ACC112 (cell line): Measurements from ENCODE around the gene DNASE2B.

Experiments used
- H2AFZ ChIP-seq: fragments of 200-600 bp; sonication (generic); one replicate; pipeline ENCODE4 v1.6.0; 2017; ENCODE audit warnings: antibody characterized with exemption, low read length; ENCODE audit not compliant: unreplicated experiment
- H3K27ac ChIP-seq: fragments of 200-600 bp; sonication (generic); 2 replicates; pipeline ENCODE4 v1.5.1; 2014; ENCODE audit warnings: low read depth, mild to moderate bottlenecking, antibody characterized with exemption, low read length, moderate library complexity
- H3K27me3 ChIP-seq: fragments of 200-600 bp; sonication (generic); 2 replicates; pipeline ENCODE4 v1.6.1; 2014; ENCODE audit warnings: mild to moderate bottlenecking, antibody characterized with exemption, low read length, moderate library complexity, mixed read lengths; ENCODE audit not compliant: insufficient read depth
- H3K36me3 ChIP-seq: fragments of 200-600 bp; sonication (generic); 2 replicates; pipeline ENCODE4 v1.6.1; 2016; ENCODE audit warnings: mild to moderate bottlenecking, antibody characterized with exemption, low read length, moderate library complexity, mixed read lengths; ENCODE audit not compliant: insufficient read depth
- H3K4me1 ChIP-seq: fragments of 200-600 bp; sonication (generic); one replicate; pipeline ENCODE4 v1.6.1; 2016; ENCODE audit warnings: low read length, mixed read lengths; ENCODE audit not compliant: insufficient read depth, unreplicated experiment, control insufficient read depth
- H3K4me3 ChIP-seq: fragments of 200-600 bp; sonication (generic); 2 replicates; pipeline ENCODE4 v1.5.1; 2014; ENCODE audit warnings: mild to moderate bottlenecking, low read depth, low read length
- H3K79me2 ChIP-seq: fragments of 200-600 bp; sonication (generic); one replicate; pipeline ENCODE4 v1.6.0; 2016; ENCODE audit warnings: low read length; ENCODE audit not compliant: control insufficient read depth, unreplicated experiment, insufficient read depth

The DNASE2B gene

DNA sequence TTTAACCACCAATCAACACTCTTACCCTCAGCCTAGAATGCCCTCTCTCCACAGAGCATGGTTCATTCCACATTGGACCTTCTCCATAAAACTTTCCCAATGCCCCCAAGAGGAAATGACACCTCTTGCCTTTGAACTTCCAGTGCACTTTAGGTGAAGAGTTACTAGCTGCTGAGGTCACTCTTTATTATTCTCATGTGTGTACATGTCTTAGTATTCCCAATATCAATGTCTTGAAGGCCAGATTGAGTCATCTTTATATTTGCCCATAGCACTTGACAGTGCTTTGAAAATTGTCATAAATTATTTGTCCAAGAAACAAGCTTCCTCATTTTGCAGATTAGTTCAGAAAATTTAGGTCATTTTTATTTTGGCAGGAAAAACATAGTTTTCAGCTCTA is 8.1 kb upstream of the DNASE2B start:
- H3K4me1 ChIP-seq, result peaks cover 4% of the 10 kb centered on the region
- no peaks in the 10 kb centered on the region for H3K79me2 ChIP-seq
- no peaks in the 10 kb centered on the region for H3K27me3 ChIP-seq
- no peak overlapping the region for H3K4me3 ChIP-seq
- H3K27ac ChIP-seq, result no peak overlapping the region
- no peak overlapping the region for H2AFZ ChIP-seq
- no peaks in the 10 kb centered on the region for H3K36me3 ChIP-seq

DNA sequence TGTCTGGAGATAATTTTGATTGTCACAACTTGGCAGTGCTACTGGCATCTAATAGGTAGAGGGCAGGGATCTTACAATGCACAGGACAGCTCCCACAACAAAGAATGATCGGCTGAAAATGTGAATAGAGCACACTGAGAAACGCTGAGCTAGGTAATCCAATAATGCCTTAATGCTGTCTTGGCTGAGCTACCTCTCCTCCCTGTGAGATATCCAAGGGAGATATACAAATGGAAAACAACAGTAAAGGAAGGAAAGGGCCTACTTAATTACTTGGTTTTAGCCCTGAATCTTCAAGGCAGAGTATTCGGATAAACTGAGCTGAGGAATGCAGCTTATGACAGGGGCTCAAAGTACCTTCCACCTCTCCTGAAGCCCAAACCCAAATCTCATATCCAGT is 2.9 kb downstream of the DNASE2B start:
- Histone ChIP-seq H3K27me3 (no peaks in the 10 kb centered on the region), H3K79me2 (no peaks in the 10 kb centered on the region), H3K36me3 (no peaks in the 10 kb centered on the region), H2AFZ (no peak overlapping the region), H3K27ac (no peak overlapping the region), H3K4me3 (no peak overlapping the region), H3K4me1 (peaks cover under 1% of the 10 kb centered on the region)

DNA sequence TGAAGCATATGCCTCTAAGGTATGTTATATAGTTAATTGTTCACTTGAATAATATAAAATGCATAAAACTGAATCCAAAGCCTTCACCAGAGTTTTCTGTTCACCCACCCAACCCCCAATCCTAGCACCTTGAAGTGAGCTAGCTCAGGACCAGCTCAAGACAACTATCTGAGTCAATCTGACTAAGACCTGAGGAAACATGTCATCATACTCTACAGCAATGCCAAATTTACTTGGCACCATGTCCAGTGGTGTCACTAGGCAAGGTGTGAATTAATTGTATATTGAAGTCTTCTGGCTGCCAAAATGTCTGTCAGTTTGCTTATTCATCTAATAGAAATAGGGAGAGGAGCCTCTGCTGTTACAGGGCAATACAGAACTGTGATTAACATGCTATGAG is 3.8 kb downstream of the DNASE2B start:
- H3K4me3 ChIP-seq, result no peak overlapping the region
- H3K4me1 ChIP-seq, result peaks cover 9% of the 10 kb centered on the region
- H3K27ac ChIP-seq, result no peak overlapping the region
- no peaks in the 10 kb centered on the region for H3K79me2 ChIP-seq
- no peaks in the 10 kb centered on the region for H3K36me3 ChIP-seq
- no peaks in the 10 kb centered on the region for H3K27me3 ChIP-seq
- no peak overlapping the region for H2AFZ ChIP-seq

DNA sequence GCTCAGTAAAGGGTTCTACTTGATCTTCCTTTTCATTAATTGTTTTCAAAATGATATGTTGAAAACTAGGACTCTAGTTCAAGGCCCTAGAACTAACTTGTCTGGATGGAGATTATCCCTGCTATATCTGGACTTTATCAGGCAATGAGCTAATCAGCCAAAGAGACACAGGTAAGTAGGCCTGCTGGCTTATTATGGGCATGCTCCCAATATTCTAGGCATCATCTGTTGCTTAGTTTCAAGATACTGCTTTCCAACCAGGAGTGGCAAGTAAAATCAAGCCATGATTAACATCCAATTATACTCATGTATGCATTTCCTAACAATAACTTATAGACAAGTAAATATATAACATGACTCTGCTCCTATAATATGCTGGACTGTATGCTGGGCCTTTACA is 4.2 kb downstream of the DNASE2B start:
- Histone ChIP-seq H2AFZ (no peak overlapping the region), H3K27me3 (no peaks in the 10 kb centered on the region), H3K4me3 (no peak overlapping the region), H3K4me1 (peaks cover 14% of the 10 kb centered on the region), H3K27ac (no peak overlapping the region), H3K79me2 (no peaks in the 10 kb centered on the region), H3K36me3 (no peaks in the 10 kb centered on the region)

DNA sequence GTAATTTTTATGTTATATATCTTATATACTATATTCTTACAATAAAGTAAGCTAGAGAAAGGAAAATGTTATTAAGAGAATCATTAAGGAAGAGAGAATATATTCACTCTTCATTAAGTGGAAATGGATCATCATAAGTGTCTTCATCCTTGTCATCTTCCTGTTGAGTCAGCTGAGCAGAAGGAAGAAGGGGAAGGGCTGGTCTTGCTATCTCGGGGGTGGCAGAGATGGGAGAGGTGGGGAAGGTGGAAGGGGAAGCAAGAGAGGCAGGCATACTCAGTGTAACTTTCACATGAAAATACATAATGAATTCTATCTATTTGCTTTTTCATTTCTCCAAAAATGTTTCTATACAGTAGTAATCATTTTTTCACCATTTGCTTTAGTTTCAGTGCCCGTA is 5.1 kb downstream of the DNASE2B start:
- Histone ChIP-seq H3K4me3 (no peak overlapping the region), H3K27ac (no peak overlapping the region), H3K79me2 (no peaks in the 10 kb centered on the region), H3K36me3 (no peaks in the 10 kb centered on the region), H2AFZ (no peak overlapping the region), H3K27me3 (no peaks in the 10 kb centered on the region), H3K4me1 (peaks cover 20% of the 10 kb centered on the region)

DNA sequence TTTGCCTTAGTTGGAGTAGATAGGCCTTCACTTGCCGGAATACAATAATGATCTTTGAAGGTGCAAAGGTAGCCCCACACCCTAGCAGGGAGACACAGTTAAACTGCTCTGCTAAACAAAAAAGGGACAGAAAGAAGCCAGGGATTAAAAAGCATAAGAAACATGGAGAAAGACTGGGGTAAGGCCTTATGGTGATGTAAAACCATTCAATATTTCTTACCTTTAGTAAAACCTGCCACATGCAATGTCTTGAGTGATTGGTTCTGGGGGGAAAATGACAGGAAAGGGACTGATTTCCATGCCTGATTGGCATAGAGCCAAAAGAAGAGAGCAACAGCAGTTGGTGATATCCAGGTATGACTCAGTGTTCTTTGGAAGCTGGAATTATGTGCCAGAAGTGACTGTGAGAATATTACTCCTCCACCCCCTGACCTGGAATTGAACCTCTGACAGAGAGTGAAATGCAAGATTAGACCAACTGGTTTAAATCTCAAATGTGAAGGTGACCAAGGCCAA is 8.1 kb downstream of the DNASE2B start:
- Histone ChIP-seq H3K27ac (no peak overlapping the region), H3K27me3 (no peaks in the 10 kb centered on the region), H3K36me3 (no peaks in the 10 kb centered on the region), H2AFZ (no peak overlapping the region), H3K79me2 (no peaks in the 10 kb centered on the region), H3K4me3 (no peak overlapping the region), H3K4me1 (peaks cover 35% of the 10 kb centered on the region)

DNA sequence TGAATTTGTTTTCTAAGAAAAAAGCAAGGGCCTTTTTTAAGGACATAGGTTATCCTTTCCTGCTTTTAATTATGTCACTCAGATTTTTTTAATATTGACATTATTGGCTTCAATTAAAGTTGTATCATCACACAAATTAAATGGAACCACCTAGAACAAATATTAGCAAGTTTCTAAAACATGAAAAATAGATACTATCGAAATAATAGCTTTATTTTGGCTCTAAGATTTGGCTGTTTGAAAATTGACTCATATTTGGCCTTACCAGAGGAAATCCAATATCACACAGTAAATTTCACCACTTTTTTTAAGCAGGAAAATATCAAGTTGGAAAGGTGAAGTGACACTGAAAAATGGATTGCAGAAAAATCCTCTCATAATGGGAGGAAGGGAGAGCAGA is 9.2 kb downstream of the DNASE2B start:
- H3K4me3 ChIP-seq, result no peak overlapping the region
- H3K79me2 ChIP-seq, result no peaks in the 10 kb centered on the region
- H2AFZ ChIP-seq, result no peak overlapping the region
- no peaks in the 10 kb centered on the region for H3K36me3 ChIP-seq
- no peaks in the 10 kb centered on the region for H3K27me3 ChIP-seq
- H3K27ac ChIP-seq, result no peak overlapping the region
- peaks cover 35% of the 10 kb centered on the region for H3K4me1 ChIP-seq

DNA sequence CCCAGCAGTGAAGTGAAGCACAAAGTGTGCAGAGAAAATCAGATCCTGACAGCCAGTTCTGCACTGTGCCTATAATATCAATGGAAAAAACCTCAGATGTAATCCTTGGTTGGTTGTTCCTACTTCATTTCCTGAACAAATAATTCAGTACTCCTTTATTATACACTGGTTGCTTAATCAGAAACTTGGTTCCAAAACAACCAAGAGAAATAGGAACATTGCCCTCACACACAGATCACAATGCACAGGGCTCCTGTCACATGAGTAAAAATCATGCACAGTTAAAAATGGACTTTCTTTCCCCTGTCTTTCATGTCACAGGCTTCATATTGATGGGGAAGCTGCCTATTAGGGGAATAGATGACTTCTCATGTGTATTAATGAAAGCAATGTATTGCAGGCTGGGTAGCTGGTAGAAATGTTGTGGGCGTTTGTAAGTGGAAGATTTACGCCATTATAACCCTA is 9.7 kb downstream of the DNASE2B start:
- no peaks in the 10 kb centered on the region for H3K79me2 ChIP-seq
- peaks cover 35% of the 10 kb centered on the region for H3K4me1 ChIP-seq
- no peak overlapping the region for H2AFZ ChIP-seq
- H3K27ac ChIP-seq, result no peak overlapping the region
- no peak overlapping the region for H3K4me3 ChIP-seq
- no peaks in the 10 kb centered on the region for H3K27me3 ChIP-seq
- no peaks in the 10 kb centered on the region for H3K36me3 ChIP-seq

DNA sequence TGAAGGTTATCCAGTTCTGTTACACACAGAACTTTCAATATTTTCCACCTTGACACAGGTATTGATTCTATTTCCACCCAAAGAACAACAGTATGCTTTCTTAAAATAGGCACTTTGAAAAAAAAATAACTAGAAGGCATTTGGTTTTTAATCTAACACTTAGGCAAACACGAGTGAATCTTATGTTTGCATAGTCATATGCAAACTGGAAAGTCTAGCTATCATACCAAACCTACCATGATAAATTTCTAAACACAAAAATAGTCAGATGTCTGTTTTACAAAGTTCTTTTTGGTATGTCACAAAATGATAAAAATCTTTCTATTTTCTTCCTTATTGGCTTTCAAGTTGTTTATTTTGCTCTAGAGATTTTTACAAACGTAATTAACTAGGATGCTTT is 11.6 kb downstream of the DNASE2B start:
- no peaks in the 10 kb centered on the region for H3K79me2 ChIP-seq
- H3K36me3 ChIP-seq, result no peaks in the 10 kb centered on the region
- no peak overlapping the region for H3K27ac ChIP-seq
- H3K4me1 ChIP-seq, result peaks cover 36% of the 10 kb centered on the region
- H3K4me3 ChIP-seq, result no peak overlapping the region
- no peak overlapping the region for H2AFZ ChIP-seq
- H3K27me3 ChIP-seq, result no peaks in the 10 kb centered on the region

DNA sequence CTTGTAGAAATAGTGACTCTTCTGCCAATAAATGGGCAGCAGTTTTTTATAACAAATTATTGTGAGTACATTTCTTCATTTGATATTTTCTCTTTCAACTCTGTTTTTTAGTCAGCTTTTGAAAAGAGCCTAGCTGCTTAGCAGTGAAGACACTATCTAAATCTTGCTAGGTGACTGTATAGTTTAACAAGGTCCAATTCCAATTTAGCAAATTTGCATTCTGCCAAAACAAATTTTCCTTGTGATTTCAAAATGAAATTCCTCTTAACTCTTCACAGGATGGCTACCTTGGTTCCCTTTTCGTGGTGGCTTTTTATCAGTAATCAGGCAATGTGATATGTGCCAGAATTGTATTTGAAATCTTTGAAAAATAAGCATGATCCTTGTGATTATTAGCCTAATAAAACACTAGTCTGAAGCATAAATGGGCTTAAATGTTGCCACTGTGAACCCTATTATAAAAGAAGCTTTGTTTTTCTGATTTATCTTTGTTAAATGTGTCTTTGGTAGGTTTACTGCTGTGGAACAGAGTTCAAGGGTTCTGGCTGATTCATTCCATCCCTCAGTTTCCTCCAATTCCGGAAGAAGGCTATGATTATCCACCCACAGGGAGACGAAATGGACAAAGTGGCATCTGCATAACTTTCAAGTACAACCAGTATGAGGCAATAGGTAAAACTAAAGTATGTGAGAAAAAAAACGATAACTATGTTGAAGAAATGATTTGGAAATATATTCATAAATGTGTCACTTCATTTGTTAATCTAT is 12.2 kb downstream of the DNASE2B start:
- Histone ChIP-seq H3K79me2 (no peaks in the 10 kb centered on the region), H3K27ac (no peak overlapping the region), H2AFZ (peak overlapping the region; percentile 66), H3K4me1 (peaks cover 42% of the 10 kb centered on the region), H3K27me3 (no peaks in the 10 kb centered on the region), H3K4me3 (no peak overlapping the region), H3K36me3 (no peaks in the 10 kb centered on the region)

DNA sequence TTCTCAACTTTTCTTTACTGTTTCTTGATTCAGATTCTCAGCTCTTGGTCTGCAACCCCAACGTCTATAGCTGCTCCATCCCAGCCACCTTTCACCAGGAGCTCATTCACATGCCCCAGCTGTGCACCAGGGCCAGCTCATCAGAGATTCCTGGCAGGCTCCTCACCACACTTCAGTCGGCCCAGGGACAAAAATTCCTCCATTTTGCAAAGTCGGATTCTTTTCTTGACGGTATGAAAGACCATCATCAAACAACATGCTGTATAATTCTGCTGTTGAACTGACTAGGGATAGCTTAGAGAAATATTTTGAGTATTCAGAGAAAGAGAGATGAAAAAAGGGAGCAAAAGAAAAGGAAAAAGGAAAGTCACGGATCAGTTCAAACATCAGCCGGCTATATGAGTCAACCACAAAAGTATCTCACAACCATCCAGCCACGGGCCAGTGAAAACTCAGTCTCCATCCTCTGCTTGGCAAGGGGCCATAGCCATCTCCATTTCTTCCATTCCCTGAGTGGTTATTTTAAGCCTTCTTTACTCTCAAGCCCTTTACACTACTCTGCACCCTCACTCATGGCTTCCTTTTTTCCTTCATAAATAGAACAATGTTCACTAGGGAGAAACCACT is 14.1 kb downstream of the DNASE2B start:
- H3K36me3 ChIP-seq, result no peaks in the 10 kb centered on the region
- no peaks in the 10 kb centered on the region for H3K27me3 ChIP-seq
- H2AFZ ChIP-seq, result peak overlapping the region; percentile 16
- H3K79me2 ChIP-seq, result no peaks in the 10 kb centered on the region
- peaks cover 30% of the 10 kb centered on the region for H3K4me1 ChIP-seq
- 0 out of 2 replicates have a peak overlapping the region, but pooled peaks have one; percentile 8 for H3K27ac ChIP-seq
- no peak overlapping the region for H3K4me3 ChIP-seq
